PFSK-1 (cell line): ENCODE data around the gene AXIN2.

ENCODE experiments used
- POLR2AphosphoS5 ChIP-seq: IDR thresholded peaks from 2 replicates; pipeline ENCODE4 v1.6.1; 2012; ENCODE audit warnings: low read depth, mild to moderate bottlenecking, control low read depth, low read length, moderate library complexity
- TAF1 ChIP-seq: IDR thresholded peaks from 2 replicates; pipeline ENCODE4 v1.6.1; 2012; ENCODE audit warnings: low read length, control low read depth, borderline replicate concordance; ENCODE audit not compliant: insufficient read depth
- TF ChIP-seq, protein P1 (sequence below), 2 experiments: IDR thresholded peaks; 2 replicates each; pipeline versions ENCODE4 v1.6.1 to v1.8.0; 2011 to 2012; ENCODE audit warnings: low read depth in 2 of 2, low read length in 2 of 2, control low read depth in 1 of 2, inconsistent platforms in 1 of 2, mild to moderate bottlenecking in 1 of 2, moderate library complexity in 1 of 2; ENCODE audit not compliant: insufficient read depth in 1 of 2

DNA sequence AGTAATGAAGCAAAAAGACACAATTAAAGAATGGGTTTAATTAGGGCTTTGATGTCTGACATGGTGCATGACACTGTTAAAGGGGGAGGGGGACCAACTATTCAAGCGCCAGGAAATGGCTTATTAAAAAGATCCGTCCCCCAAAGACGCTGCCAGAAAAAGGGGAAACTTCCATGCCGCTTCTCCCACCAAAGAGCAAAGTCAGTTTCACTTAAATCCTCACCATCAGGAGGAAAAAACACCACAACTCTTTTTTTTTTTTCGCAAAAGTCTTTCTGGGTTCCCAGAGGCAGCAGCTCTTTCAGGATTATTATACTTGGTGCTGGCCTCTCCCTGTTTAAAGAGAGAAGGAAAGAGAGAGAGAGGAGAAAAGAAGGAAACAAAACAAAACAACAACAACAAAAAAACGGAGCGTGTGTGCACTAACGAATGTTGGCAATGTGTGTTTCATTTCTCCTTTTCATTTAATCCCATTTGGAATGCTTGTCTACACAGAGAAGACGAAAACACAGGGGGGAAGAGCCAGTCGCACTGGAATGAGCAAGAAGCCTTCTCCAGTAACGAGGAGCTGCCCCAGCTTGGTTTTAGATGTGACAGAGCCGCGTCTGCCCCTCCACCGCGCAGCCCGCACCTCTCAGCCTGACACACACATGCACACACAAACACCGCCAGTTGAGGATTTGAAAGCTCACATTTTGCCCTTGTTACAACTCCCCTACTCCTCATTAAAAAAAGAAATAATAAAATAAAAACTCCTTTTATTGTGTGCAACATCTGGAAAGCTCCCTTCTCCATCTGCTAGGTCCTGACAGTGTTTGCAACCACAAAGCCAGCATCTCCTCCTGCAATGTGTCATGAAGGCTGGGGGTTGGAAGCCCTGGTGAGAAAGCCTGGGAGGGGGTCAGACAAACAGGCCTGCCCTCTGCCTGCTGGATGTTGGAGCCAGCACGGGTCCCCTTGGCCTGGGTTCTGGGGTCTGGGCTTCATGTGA lies 32.7 kb upstream of the AXIN2 start:
- TF ChIP-seq, protein P1, sequence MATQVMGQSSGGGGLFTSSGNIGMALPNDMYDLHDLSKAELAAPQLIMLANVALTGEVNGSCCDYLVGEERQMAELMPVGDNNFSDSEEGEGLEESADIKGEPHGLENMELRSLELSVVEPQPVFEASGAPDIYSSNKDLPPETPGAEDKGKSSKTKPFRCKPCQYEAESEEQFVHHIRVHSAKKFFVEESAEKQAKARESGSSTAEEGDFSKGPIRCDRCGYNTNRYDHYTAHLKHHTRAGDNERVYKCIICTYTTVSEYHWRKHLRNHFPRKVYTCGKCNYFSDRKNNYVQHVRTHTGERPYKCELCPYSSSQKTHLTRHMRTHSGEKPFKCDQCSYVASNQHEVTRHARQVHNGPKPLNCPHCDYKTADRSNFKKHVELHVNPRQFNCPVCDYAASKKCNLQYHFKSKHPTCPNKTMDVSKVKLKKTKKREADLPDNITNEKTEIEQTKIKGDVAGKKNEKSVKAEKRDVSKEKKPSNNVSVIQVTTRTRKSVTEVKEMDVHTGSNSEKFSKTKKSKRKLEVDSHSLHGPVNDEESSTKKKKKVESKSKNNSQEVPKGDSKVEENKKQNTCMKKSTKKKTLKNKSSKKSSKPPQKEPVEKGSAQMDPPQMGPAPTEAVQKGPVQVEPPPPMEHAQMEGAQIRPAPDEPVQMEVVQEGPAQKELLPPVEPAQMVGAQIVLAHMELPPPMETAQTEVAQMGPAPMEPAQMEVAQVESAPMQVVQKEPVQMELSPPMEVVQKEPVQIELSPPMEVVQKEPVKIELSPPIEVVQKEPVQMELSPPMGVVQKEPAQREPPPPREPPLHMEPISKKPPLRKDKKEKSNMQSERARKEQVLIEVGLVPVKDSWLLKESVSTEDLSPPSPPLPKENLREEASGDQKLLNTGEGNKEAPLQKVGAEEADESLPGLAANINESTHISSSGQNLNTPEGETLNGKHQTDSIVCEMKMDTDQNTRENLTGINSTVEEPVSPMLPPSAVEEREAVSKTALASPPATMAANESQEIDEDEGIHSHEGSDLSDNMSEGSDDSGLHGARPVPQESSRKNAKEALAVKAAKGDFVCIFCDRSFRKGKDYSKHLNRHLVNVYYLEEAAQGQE (IDR thresholded peaks at IDR 0.05; ENCODE audit: insufficient read depth in 1 of 2, low read depth in 2 of 2, low read length in 2 of 2): no peak
- TF ChIP-seq POLR2AphosphoS5: no peak
- TF ChIP-seq TAF1: no peak
